Erythroblast (primary cell): ENCODE data around the gene TUBG1.
"Not testable (repeated sequence)": the region's sequence is repeated elsewhere in the genome, so short reads cannot be mapped to it uniquely, and the experiment has no call there.

Source experiments
- GATA1 ChIP-seq: IDR thresholded peaks from 2 replicates; pipeline ENCODE4 v1.6.1; 2011; ENCODE audit warnings: low read depth, mild to moderate bottlenecking, control low read depth, low read length, moderate library complexity
- POLR2A ChIP-seq: IDR thresholded peaks from 2 replicates; pipeline ENCODE4 v1.6.1; 2011; ENCODE audit warnings: mild to moderate bottlenecking, low read length

DNA sequence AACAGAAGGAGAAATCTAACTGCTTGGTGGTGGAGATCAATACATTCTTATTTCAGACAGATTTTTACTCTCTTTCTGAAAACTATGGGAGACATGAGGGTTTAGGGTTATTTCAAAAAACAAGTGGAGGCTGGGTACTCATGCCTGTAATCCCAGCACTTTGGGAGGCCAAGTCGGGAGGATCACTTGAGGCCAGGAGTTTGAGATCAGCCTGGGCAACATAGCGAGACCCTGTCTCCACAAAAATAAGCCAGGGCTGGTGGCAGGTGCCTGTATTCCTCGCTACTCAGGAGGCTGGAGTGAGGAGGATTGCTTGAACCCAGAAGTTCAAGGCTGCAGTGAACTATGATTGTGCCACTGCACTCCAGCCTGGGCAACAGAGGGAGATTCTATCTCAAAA is 12.5 kb downstream of the TUBG1 start:
- TF ChIP-seq POLR2A, GATA1: not testable (repeated sequence)
